ENCODE measurements around the gene BMS1. TPM values are rescaled to one million over a fixed set of nuclear protein-coding genes. Genes with fewer than 3 reads are reported as not detected.

Gene BMS1
- total and polyA plus RNA-seq, 2 of the 13 experiments (the other 11 are each of a cell fraction or from before 2014, with no cell fraction given): 3.9 to 25.2 TPM

DNA sequence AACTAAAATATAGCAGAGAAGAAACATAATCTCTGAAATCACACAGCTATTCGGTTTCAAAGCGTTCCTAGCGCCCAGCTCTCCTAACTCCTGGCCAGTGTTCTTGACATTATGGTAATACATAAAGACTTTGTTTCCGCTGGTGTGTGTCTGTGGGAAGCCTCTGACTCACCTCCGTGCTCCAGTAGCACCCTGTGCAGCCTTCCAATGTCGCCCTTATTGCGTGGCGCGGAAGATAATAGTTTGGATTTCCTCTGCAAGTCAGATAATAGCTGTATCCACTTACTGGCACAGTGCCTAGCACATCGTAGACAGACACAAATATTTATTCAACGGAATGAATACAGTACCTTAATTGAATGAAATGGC, 570 bp downstream of the BMS1 start (continued):
- TF ChIP-seq ZNF598 (CRISPR knock-in tag; IDR thresholded peaks at IDR 0.05; ENCODE audit: borderline replicate concordance) (no peak), SYNCRIP (IDR thresholded peaks at IDR 0.05; ENCODE audit: insufficient read depth, low read depth, low read length) (no peak), ZNF639 (CRISPR knock-in tag; conservative IDR thresholded peaks at IDR 0.05) (no peak), ZNF264 (CRISPR knock-in tag; IDR thresholded peaks at IDR 0.05) (no peak), EED (CRISPR knock-in tag; IDR thresholded peaks at IDR 0.05) (0 out of 2 replicates have a peak, but pooled peaks have one; percentile 8), RAD21 (CRISPR knock-in tag; IDR thresholded peaks at IDR 0.05) (no peak), HOMEZ (CRISPR knock-in tag; IDR thresholded peaks at IDR 0.05; ENCODE audit: low read depth) (no peak), ZNF772 (CRISPR knock-in tag; IDR thresholded peaks at IDR 0.05) (0 out of 2 replicates have a peak, but pooled peaks have one; percentile 2), DRAP1 (CRISPR knock-in tag; IDR thresholded peaks at IDR 0.05) (no peak), NRL (CRISPR knock-in tag; IDR thresholded peaks at IDR 0.05; ENCODE audit: borderline replicate concordance) (no peak), NR2C2 (CRISPR knock-in tag; IDR thresholded peaks at IDR 0.05; ENCODE audit: borderline replicate concordance) (no peak), MAFG (CRISPR knock-in tag; IDR thresholded peaks at IDR 0.05) (no peak)
- TF ChIP-seq, protein P1, sequence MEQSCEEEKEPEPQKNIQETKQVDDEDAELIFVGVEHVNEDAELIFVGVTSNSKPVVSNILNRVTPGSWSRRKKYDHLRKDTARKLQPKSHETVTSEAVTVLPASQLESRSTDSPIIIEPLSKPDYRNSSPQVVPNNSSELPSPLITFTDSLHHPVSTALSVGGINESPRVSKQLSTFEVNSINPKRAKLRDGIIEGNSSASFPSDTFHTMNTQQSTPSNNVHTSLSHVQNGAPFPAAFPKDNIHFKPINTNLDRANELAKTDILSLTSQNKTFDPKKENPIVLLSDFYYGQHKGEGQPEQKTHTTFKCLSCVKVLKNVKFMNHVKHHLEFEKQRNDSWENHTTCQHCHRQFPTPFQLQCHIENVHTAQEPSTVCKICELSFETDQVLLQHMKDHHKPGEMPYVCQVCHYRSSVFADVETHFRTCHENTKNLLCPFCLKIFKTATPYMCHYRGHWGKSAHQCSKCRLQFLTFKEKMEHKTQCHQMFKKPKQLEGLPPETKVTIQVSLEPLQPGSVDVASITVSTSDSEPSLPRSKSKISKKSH (CRISPR knock-in tag; IDR thresholded peaks at IDR 0.05; ENCODE audit: borderline replicate concordance): no peak
